Keratinocyte (primary cell): Measurements from ENCODE around the gene LDLRAD4.

Experiments
- CTCF ChIP-seq, 3 experiments: IDR thresholded peaks in 1 of 3; conservative IDR thresholded peaks in 1 of 3; optimal IDR thresholded peaks in 1 of 3; 2 replicates in 2 of 3; 3 replicates in 1 of 3; pipeline versions ENCODE3 to v1.5.1; 2011; ENCODE audit warnings: low read length in 3 of 3, mild to moderate bottlenecking in 3 of 3, moderate library complexity in 2 of 3, control low read depth in 1 of 3, inconsistent platforms in 1 of 3; ENCODE audit not compliant: insufficient read depth in 2 of 3; ENCODE audit errors: extremely low read depth in 1 of 3
- EZH2 ChIP-seq: IDR thresholded peaks from one replicate; pipeline ENCODE4 v1.6.1; 2012; ENCODE audit warnings: inconsistent platforms, mild to moderate bottlenecking, low read length, moderate library complexity

GRCh38 chr18:13539843-13540476, 321.4 kb downstream of the LDLRAD4 start:
- no peak for TF ChIP-seq EZH2
- no peak for TF ChIP-seq CTCF (optimal IDR thresholded peaks at IDR 0.05 in 1 of 3, IDR thresholded peaks at IDR 0.05 in 1 of 3, conservative IDR thresholded peaks at IDR 0.05 in 1 of 3; ENCODE audit: extremely low read depth in 1 of 3, insufficient read depth in 2 of 3, low read length in 3 of 3)
